ENCODE measurements around the gene TRMT1L.

DNA sequence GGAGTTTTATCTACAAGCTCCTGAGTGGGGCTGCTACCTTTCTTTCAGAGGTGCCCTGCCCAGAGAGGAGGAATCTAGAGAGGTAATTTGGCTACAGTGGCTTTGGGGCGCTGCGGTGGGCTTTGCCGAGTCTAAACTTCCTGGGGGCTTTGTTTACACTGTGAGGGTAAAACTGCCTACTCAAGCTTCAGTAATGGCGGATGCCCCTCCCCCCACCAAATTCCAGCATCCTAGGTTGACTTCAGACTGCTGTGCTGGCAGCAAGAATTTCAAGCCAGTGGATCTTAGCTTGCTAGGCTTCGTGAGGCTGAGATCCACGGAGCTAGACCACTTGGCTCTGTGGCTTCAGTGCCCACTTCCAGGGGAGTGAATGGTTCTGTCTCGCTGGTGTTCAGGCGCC, 44.1 kb upstream of the TRMT1L start:
- TF ChIP-seq, protein P1, sequence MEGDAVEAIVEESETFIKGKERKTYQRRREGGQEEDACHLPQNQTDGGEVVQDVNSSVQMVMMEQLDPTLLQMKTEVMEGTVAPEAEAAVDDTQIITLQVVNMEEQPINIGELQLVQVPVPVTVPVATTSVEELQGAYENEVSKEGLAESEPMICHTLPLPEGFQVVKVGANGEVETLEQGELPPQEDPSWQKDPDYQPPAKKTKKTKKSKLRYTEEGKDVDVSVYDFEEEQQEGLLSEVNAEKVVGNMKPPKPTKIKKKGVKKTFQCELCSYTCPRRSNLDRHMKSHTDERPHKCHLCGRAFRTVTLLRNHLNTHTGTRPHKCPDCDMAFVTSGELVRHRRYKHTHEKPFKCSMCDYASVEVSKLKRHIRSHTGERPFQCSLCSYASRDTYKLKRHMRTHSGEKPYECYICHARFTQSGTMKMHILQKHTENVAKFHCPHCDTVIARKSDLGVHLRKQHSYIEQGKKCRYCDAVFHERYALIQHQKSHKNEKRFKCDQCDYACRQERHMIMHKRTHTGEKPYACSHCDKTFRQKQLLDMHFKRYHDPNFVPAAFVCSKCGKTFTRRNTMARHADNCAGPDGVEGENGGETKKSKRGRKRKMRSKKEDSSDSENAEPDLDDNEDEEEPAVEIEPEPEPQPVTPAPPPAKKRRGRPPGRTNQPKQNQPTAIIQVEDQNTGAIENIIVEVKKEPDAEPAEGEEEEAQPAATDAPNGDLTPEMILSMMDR (IDR thresholded peaks at IDR 0.05) = no peak
- TF ChIP-seq POLR2A (IDR thresholded peaks at IDR 0.05) = no peak
